ENCODE data around the gene CNTN6.

GRCh38 chr3:1088503-1088902 lies 4.3 kb upstream of the CNTN6 start:
- TF ChIP-seq CTCF (IDR thresholded peaks at IDR 0.05) (no peak), POLR2A (IDR thresholded peaks at IDR 0.05) (no peak)

All from lower leg skin (tissue), 3 donors.